Stimulated activated CD8-positive, alpha-beta memory T cell treated with anti-CD3 and anti-CD28 coated beads, Interleukin-12 subunit alpha, Interleukin-12 subunit beta, amount 100 ng/mL, for 24 hours (primary cell): Measurements from ENCODE around the gene PAK1IP1.
"Not testable (repeated sequence)": the region's sequence is repeated elsewhere in the genome, so short reads cannot be mapped to it uniquely, and the experiment has no call there.

Source experiments
- DNase-seq: peaks from one replicate; pipeline ENCODE4 v3.0.0-alpha.2; 2020; ENCODE audit errors: extremely low read depth

PAK1IP1 gene, protein sequence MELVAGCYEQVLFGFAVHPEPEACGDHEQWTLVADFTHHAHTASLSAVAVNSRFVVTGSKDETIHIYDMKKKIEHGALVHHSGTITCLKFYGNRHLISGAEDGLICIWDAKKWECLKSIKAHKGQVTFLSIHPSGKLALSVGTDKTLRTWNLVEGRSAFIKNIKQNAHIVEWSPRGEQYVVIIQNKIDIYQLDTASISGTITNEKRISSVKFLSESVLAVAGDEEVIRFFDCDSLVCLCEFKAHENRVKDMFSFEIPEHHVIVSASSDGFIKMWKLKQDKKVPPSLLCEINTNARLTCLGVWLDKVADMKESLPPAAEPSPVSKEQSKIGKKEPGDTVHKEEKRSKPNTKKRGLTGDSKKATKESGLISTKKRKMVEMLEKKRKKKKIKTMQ

GRCh38 chr6:10694302-10695085, at the start of gene PAK1IP1, which contains the start of gene C6orf52:
PAK1IP1 (plus strand) TSS chr6:10694972; CDS start chr6:10694986, 14 bp downstream.
C6orf52 (minus strand) TSS chr6:10694616; CDS start chr6:10687550, 7,066 bp downstream.
- peak; percentile 86 for DNase-seq

- DNase-seq: no peak
Observed at GRCh38 chr6:10655508-10656055, 39.2 kb upstream of the PAK1IP1 start.

DNA sequence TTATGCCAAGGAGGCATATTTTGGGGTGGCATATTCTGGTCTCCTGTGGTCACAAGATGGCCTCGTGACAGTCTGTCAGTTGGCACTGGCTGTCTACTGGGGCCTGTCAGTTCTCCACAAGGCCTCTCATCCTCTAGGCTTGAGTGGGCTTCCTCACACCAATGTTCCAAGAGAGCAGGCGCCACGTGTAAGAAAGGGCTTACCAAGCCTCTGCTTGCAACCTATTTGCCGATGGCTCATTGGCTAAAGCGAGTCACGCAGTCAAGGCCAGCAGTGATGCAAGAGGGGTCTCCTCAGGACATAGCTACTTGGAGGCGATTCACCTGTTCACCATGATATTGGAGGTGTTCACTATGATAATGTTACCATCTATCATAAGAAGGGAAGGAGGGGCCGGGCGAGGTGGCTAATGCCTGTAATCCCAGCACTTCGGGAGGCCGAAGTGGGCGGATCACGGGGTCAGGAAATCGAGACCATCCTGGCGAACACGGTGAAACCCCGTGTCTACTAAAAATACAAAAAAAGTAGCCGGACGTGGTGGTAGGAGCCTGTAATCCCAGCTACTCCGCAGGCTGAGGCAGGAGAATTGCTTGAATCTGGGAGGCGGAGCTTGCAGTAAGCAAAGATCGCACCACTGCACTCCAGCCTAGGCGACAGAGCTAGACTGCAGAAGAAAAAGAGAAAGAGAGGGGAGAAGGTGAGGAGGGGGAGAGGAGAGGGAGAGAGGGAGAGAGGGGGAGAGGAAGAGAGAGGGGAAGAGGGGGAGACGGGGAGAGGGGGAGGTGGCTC, 35.7 kb upstream of the PAK1IP1 start:
- DNase-seq: no peak

DNA sequence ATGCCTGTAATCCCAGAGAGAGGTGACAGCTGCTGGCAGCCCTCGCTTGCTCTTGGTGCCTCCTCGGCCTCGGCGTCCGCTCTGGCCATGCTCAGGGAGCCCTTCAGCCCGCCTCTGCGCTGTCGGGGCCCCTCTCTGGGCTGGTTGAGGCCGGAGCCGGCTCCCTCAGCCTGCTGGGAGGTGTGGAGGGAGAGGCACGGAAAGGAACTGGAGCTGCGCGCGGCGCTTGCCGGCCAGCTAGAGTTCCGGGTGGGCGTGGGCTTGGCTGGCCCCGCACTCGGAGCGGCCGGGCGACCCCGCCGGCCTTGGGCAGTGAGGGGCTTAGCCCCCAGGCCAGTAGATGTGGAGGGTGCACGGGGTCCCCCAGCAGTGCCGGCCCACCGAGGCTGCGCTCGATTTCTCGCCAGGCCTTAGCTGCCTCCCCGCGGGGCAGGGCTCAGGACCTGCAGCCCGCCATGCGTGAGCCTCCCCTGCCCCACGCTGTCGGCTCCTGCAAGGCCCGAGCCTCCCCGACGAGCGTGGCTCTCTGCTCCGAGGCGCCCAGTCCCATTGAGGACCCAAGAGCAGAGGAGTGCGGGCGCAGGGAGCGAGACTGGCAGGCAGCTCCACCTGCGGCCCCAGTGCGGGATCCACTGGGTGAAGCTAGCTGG, 34.9 kb upstream of the PAK1IP1 start:
- DNase-seq: no peak

- not testable (repeated sequence) for DNase-seq
Observed at GRCh38 chr6:10660431-10661191, 34.2 kb upstream of the PAK1IP1 start.

GRCh38 chr6:10662207-10662606, 32.6 kb upstream of the PAK1IP1 start:
- no peak for DNase-seq

DNA sequence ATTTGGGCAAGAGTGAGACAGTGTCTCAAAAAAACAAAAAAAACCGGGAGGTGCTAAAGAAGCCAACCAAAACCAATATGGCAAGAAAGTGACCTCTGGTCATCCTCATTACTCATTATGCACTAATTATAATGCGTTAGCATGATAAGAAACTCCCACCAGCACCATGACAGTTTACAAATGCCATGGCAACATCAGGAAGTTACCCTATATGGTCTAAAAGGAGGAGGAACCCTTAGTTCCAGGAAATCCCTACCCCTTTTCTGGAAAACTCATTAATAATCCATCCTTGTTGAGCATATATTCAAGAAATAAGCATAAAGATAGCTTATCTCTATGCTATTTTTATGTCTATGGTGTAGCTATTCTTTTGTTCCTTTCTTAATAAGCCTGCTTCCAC, 32.0 kb upstream of the PAK1IP1 start:
- no peak for DNase-seq

DNA sequence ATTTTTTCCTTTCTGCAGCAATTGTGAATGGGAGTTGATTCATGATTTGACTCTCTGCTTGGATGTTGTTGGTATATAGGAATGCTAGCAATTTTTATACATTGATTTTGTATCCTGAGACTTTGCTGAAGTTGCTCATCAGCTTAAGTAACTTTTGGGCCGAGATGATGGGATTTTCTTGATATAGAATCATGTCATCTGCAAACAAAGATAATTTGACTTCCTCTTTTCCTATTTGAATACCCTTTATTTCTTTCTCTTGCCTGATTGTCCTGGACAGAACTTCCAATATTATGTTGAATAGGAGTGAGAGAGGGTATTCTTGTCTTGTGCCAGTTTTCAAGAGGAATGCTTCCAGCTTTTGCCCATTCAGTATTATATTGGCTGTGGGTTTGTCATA, 29.2 kb upstream of the PAK1IP1 start:
- DNase-seq: not testable (repeated sequence)

DNA sequence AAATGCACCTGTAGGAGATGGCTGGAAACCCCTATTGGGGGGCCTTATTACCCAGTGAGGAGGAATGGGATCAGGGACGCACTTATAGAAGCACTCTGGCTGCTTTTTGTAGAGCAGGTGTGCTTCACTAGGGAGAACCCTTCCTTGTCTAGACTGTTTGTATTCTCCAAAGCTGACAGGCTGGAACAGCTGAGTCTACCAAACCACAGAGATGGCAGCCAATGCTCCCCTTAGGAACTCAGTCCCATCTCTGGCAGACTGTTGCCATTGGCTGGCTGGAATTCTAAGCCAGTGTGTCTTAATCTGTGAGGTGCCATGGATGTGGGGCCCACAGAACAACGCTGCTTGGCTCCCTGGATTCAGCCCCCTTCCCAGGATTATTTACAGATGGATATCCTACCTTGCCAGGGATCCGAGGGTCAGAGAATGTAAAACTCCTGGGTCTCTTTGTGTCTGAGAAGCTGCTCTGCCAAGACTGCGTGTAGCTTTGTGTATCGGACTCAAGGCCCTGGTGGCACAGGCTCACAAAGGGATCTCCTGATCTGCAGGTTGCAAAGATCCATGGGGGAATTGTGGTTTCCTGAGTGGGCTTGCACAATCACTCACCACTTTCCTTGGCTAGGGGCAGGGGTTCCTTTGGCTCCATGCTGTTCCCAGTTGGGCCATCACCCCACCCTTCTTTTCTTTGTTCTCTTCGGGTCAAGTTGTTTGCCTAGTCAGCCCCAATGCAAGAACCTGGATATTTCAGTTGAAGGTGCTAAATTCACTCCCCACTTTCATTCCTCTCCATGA, 26.4 kb upstream of the PAK1IP1 start:
- no peak for DNase-seq

GRCh38 chr6:10676403-10676802, 18.4 kb upstream of the PAK1IP1 start:
- DNase-seq: no peak

- no peak for DNase-seq
Observed at GRCh38 chr6:10678456-10678855, 16.3 kb upstream of the PAK1IP1 start.

- no peak for DNase-seq
Observed at GRCh38 chr6:10681795-10682194, 13.0 kb upstream of the PAK1IP1 start.

GRCh38 chr6:10682355-10682988, 12.3 kb upstream of the PAK1IP1 start:
- DNase-seq: no peak

DNA sequence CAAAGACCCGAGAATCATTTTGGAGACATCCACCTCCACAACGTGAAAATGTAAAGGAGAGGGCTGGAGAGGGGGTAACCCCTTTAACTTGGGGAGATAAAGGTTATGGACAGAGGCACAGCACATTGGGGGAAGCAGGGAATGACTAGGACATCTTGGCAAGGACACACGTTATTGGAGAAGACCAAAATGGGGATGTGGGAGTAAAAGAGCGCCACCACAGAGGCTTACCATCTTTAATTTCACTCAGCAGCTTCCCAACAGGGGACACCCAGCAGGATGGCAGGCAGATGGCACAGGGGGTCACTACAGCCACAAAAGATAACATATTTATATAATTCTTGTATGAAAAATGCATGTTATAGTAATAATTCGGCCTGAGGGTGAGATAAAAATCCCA, 10.2 kb upstream of the PAK1IP1 start:
- DNase-seq: no peak

- no peak for DNase-seq
Observed at GRCh38 chr6:10685092-10685915, 9.5 kb upstream of the PAK1IP1 start.

- no peak for DNase-seq
Observed at GRCh38 chr6:10686901-10687300, 7.9 kb upstream of the PAK1IP1 start.

GRCh38 chr6:10687582-10687981, 7.2 kb upstream of the PAK1IP1 start:
- DNase-seq: no peak
